22Rv1 (cell line): ENCODE measurements around the gene MIPEP.

Source experiments
- H3K27ac ChIP-seq: fragments of 450-650 bp; 2 replicates; pipeline ENCODE4 v1.5.1; 2017
- CTCF ChIP-seq: fragments of 450-650 bp; IDR thresholded peaks from 2 replicates; pipeline ENCODE4 v1.5.1; 2017; ENCODE audit warnings: mild to moderate bottlenecking
- ZFX ChIP-seq: fragments of 450-650 bp; IDR thresholded peaks from 2 replicates; pipeline ENCODE4 v1.6.1; 2017; ENCODE audit warnings: antibody characterized with exemption, borderline replicate concordance

Gene MIPEP

GRCh38 chr13:23770973-23771372 is 118.2 kb downstream of the MIPEP start:
- TF ChIP-seq CTCF (no peak), ZFX (no peak)
- H3K27ac ChIP-seq: no peak overlapping the region

GRCh38 chr13:23770428-23770827 is 118.8 kb downstream of the MIPEP start:
- TF ChIP-seq CTCF (no peak), ZFX (no peak)
- H3K27ac ChIP-seq: no peak overlapping the region

GRCh38 chr13:23769401-23769800 is 119.8 kb downstream of the MIPEP start:
- no peak for TF ChIP-seq CTCF
- TF ChIP-seq ZFX: no peak

GRCh38 chr13:23767838-23768237 is 121.4 kb downstream of the MIPEP start:
- TF ChIP-seq ZFX (no peak), CTCF (no peak)
- H3K27ac ChIP-seq: no peak overlapping the region

More at GRCh38 chr13:23769401-23769800, 119.8 kb downstream of the MIPEP start:
- H3K27ac ChIP-seq: no peak overlapping the region

- no peak overlapping the region for H3K27ac ChIP-seq
- no peak for TF ChIP-seq ZFX
- no peak for TF ChIP-seq CTCF
Observed at GRCh38 chr13:23766939-23767338, 122.3 kb downstream of the MIPEP start.

GRCh38 chr13:23766283-23766682 is 122.9 kb downstream of the MIPEP start:
- H3K27ac ChIP-seq: no peak overlapping the region
- TF ChIP-seq CTCF: no peak
- TF ChIP-seq ZFX: no peak

- H3K27ac ChIP-seq: no peak overlapping the region
- TF ChIP-seq ZFX: no peak
- no peak for TF ChIP-seq CTCF
Observed at GRCh38 chr13:23765531-23765930, 123.7 kb downstream of the MIPEP start.
